Neural progenitor cell (in vitro differentiated cells): ENCODE data around the gene RTL3.

Experiments used
- EZH2phosphoT487 ChIP-seq: fragments of 200-600 bp; sonication (generic); IDR thresholded peaks from 2 replicates; pipeline ENCODE4 v1.6.1; 2017; ENCODE audit warnings: antibody characterized with exemption
- TF ChIP-seq, protein P1 (sequence below): fragments of 200-600 bp; sonication (generic); IDR thresholded peaks from 2 replicates; pipeline ENCODE4 v1.5.1; 2017; ENCODE audit warnings: antibody characterized with exemption, mild to moderate bottlenecking

DNA sequence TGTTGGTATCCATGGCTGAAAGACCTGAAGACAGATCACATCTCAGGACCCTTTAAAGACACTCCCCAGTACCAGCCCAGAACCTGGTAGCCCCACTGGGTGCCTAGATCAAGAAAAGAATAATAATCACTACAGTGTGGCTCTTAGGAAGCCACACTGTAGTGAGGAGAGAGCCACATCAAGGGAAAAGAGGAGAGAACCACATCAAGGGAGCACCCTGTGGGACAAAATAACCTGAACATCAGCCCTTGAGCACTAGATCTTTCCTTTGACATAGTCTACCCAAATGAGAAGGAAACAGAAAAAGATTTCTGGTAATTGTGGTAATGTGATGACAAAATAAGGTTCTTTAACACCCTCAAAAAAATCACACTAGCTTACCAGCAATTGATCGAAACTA lies 15.3 kb downstream of the RTL3 start:
- TF ChIP-seq, protein P1, sequence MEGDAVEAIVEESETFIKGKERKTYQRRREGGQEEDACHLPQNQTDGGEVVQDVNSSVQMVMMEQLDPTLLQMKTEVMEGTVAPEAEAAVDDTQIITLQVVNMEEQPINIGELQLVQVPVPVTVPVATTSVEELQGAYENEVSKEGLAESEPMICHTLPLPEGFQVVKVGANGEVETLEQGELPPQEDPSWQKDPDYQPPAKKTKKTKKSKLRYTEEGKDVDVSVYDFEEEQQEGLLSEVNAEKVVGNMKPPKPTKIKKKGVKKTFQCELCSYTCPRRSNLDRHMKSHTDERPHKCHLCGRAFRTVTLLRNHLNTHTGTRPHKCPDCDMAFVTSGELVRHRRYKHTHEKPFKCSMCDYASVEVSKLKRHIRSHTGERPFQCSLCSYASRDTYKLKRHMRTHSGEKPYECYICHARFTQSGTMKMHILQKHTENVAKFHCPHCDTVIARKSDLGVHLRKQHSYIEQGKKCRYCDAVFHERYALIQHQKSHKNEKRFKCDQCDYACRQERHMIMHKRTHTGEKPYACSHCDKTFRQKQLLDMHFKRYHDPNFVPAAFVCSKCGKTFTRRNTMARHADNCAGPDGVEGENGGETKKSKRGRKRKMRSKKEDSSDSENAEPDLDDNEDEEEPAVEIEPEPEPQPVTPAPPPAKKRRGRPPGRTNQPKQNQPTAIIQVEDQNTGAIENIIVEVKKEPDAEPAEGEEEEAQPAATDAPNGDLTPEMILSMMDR: no peak
- TF ChIP-seq EZH2phosphoT487: no peak
